NOMO-1 (cell line): ENCODE measurements around the gene TTC3.
"Not testable (repeated sequence)": the region's sequence is repeated elsewhere in the genome, so short reads cannot be mapped to it uniquely, and the experiment has no call there.

Source experiments
- DNase-seq, 2 experiments: peaks; one replicate each; lab custom pipeline; 2025; ENCODE audit not compliant: unreplicated experiment in 2 of 2; lab: John Stamatoyannopoulos, UW

Gene TTC3

DNA sequence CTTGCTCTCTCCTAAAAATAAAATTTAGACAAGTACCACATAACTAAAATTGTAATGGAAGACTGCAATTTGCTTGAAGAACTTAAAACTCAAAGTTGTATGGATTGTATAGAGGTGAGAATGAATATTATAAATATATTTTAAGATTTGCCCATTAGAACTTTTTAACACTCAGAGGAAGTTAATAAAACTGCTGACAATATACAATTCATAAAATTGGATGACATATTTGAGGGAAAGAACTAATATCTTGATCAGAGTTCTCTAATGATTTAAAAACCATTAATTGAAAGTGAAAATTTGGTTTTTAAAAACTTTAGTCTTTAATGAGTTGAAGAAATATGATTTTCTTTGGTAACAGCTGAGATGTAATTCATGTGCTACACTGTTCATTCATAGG, 20.9 kb downstream of the TTC3 start:
- DNase-seq: no peak

DNA sequence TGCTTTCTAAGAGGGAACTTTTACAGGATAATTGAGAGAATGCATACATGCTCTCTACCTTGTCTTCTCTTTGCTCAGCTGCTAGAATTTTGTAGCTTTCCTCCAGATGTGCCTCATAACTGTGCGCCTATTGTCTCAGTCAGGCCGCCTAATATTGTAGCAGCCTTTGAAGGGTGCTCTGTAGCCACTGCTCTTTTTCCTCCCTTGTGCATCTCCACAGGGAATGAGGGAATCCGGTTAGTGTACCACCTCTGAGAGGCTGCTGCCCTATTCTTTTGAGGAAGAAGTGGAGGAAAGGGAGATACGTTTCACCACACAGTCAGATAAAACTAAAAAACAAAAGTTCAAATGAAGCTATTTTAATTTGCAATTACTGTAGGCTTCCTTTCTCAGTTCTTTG, 22.8 kb downstream of the TTC3 start:
- DNase-seq: no peak

DNA sequence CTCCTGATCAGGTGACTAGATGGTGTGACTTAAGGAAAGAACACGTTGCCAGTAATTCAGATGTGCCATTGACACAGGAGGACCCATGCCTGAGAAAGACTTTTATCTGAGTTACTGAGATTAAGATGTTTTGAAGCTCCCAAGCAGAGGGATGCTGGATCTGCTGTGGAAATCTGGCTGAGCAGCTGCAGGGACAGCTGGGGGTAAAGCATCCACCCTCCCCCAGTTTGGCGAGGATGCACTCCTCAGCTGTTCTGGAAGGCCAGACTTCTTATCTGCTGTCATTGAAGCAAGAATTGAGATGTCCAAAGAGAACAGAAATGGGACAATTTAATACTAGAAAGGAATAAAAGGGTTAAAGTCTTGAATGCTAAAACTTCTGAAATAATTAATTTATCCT, 25.7 kb downstream of the TTC3 start:
- DNase-seq: no peak

DNA sequence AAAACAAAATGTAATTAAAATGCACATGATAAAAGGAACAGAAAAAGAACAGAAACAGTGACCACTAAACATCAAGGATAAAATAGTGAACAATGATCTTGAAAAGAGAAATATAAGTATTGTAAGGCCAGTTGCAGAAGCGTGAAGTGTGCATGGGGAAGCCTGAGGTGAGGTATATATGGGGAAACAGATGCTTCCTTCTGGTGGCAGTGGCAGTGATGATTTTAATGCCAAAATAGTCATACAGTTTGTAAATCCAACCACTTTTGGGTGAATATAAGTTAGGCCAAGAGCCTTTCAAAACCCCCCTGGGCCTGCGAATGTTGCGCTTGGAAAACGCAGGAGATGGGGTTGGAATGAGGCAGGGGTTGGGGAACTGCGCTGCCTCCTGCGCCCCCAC, 27.3 kb downstream of the TTC3 start:
- no peak for DNase-seq

DNA sequence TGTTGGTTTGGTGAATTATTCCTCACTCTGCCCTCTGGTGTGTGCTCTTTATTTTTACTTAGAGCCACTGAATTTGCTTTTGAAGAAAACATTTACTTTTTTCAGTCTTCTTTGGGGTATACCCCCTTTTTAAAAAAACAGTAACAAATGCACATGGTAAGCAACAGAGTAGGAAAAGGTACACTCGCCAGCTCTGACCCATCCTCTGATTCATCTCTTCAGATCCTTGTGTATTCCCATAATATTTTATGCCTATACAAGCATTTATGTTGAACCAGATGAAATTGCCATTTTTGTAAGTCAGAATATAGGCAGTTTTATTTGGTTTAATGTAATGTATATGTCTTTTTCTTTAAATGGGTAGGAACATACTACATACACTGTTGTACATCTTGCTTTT, 28.3 kb downstream of the TTC3 start:
- DNase-seq: no peak

DNA sequence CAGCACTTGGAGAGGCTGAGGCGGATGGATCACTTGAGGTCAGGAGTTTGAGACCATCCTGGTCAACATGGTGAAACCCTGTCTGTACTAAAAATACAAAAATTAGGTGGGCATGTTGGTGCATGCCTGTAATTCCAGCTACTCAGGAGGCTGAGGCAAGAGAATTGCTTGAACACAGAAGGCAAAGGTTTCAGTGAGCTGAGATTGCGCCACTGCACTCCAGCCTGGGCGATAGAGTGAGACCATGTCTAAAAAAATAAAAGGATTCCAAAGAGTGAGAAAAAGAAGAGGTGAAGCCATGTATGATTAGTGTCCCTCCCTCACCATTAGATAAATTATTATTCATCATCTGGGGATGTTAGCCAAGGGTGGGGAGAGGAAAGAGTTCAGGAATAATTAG, 29.7 kb downstream of the TTC3 start:
- not testable (repeated sequence) for DNase-seq

DNA sequence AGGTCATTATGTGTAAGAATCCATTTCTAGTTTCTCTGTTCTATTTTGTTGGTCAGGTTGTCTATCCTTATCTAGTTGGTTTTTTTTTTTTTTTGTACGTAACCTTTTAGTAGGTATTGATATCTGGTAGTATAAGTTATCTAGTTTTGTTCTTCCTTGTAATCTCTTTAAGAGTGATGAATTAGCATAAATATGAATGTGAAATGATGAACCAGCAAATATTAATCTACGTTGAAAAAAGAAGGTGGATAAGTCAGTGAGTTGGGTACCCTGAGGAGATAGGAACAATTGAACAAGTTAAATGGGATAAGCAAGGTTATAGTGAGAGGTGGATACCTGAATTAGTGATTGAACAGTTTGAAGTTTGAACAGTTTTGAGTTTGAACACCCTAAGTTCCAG, 33.9 kb downstream of the TTC3 start:
- DNase-seq: no peak

DNA sequence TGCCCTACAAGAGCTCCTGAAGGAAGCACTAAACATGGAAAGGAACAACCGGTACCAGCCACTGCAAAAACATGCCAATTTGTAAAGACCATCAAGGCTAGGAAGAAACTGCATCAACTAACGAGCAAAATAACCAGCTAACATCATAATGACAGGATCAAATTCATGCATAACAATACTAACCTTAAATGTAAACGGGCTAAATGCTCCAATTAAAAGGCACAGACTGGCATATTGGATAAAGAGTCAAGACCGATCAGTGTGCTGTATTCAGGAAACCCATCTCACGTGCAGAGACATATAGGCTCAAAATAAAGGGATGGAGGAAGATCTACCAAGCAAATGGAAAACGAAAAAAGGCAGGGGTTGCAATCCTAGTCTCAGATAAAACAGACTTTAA, 38.0 kb downstream of the TTC3 start:
- DNase-seq: not testable (repeated sequence)

DNA sequence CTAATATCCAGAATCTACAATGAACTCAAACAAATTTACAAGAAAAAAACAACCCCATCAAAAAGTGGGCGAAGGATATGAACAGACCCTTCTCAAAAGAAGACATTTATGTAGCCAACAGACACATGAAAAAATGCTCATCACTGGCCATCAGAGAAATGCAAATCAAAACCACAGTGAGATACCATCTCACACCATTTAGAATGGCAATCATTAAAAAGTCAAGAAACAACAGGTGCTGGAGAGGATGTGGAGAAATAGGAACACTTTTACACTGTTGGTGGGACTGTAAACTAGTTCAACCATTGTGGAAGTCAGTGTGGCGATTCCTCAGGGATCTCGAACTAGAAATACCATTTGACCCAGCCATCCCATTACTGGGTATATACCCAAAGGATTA, 41.2 kb downstream of the TTC3 start:
- DNase-seq: not testable (repeated sequence)

DNA sequence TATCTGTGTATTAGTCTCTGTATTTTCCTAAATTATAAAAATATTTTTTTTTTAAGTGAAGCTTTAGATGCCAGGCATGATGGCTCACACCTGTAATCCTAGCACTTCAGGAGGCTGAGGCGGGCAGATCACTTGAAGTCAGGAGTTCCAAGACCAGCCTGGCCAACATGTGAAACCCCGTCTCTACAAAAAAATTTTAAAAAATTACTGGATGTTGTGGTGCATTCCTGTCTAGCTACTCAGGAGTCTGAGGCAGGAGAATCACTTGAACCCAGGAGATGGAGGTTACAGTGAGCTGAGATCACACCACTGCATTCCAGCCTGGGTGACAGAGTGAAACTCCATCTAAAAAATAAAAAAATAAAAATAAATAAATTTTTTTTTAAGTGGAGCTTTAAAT, 43.4 kb downstream of the TTC3 start:
- not testable (repeated sequence) for DNase-seq

DNA sequence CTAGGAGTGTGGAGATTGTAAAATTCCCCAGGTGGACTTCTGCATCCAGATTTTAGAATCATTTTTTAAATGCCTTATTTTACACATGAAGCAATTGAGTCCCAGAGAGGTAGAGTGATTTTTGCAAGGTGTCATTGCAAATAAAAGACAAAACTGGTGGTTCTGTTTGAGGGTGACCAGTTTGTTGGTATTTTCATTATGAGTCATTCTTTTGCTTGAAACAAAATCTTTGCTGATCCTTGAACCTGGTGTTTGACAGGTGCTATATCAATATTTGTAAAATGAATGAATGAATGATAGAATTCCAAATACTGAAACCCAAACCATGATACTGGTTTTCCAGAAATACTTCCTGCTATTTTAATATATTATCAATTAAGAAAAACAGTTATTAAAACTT, 44.1 kb downstream of the TTC3 start:
- DNase-seq: no peak

DNA sequence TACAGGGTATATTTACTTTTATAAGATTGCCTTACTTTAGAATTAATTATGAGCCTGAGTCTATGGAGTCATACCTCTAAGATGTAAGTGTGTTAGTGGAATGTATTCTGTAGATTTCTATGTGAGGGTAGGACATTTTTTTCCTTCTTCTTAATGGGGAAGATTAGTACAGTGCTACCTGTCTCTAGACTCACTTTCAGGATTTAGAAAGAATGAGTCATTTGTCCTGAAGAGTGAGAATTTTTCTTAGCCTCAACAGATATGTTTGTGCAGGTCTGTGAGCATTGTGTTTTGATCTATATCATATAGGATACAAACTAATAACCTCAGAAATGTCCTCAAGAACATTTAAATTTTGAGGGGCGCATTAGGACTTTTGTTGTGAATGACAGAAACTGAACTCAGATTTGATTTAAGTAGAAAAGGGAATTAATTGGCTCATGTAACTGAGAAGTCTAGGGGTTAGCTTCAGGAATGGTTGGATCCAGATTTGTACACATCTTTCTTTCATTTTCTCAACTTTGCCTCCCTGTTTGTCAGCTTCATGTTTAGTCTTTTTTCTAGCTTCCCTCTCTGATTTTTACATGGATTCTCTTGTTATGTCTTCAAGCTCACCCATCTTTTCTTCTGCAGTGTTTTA, 45.3 kb downstream of the TTC3 start:
- no peak for DNase-seq

DNA sequence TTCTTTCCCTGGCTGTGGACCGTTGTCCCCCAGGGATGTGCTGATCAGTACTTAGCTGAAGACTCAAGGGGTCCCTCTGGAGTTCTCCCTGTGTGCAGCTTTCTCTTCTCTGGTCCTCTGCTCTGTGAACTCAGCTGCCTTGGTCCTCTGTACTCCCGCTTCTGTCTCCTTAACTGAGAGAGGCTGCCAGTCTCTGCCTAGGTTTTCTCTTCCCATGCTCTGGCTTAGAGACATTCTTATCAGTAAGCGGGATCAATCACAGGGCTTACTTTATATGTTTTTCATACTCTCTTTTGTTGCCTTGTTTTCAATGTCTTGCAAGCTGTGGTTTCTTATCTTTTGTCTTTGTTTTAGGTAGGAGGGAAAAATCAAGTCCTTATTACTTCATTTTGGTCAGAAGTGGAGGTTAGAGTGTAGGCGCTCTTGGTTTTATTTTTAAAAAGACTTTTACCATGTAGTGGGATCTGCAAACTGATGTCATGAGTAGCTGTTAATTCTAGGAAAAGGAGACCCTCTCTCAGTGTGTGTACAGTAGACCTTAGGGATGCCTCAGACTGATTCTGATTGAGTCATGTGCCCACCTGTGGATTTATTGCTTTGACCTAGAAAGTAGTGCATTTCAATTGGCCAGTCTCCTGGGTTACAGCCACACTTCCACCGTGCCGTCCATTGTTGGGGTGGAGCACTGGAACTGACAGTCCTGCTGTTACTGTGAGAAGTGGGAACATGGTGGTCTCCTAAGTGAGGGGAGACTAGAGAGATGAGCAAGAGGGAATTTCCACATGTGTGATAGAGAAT, 46.6 kb downstream of the TTC3 start:
- DNase-seq: no peak

DNA sequence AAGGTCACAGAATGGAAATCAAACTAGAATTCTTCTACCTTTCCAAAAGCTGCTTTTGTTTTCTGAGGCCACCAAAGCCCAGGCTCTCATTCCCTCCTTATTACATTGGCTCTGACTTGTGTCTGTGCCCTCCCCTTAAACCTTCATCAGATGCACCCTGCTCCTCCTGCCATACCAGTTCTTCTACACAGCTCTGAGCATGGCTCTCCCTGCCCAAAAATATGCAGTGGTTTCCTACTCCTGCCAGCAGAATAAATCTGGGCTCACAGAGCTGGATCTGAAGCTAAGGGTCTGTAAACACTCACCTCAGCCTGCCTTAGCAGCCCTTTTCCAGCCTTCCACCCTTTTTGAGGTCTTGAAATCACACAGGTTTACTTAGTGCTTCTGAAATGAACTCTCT, 55.0 kb downstream of the TTC3 start:
- DNase-seq: no peak

DNA sequence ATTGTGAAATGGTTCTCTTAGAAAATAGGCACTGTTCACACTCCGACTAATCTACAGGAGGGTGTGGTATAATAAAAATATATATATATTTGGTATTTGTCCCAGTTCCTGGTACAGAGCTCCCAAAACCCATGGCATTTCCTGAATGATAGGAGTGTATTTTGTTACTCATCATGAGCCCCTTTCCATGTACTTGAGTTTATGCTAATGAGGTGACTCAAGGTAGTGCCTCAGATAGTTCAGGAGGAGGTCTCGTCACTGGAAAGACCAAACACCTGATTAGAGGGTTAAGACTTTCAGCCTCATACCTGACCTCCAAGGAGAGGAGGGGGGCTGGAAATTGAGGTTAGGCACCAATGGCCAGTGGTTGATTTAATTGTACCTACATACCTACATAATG, 57.9 kb downstream of the TTC3 start:
- no peak for DNase-seq

DNA sequence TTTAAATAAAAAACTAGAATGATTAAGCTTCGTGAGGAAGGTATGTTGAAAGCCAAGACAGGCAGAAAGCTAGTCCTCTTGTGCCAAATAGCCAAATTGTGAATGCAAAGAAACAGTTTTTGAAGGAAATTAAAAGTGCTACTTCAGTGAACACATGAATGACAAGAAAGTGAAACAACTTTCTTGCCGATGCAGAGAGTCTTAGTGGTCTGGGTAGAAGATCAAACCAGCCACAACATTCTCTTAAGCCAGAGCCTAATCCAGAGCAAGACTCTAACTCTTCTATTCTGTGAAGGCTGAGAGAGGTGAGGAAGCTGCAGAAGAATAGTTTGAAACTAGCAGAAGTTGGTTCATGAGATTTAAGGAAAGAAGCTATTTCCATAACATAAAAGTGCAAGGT, 63.2 kb downstream of the TTC3 start:
- no peak for DNase-seq

DNA sequence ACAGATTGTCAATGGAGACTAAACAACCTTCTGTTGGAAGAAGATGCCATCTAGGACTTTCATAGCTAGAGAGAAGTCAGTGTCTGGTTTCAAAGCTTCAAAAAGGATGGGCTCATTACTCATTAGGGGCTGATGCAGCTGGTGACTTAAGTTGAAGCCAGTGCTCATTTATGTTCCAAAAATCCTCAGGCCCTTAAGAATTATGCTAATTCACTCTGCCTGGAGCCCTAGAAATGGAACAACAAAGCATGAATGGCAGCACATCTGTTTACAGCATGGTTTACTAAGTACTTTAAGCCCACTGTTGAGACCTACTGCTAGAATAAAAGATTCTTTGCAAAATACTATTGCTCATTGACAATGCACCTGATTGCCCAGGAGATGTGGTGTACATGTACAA, 63.7 kb downstream of the TTC3 start:
- DNase-seq: no peak

DNA sequence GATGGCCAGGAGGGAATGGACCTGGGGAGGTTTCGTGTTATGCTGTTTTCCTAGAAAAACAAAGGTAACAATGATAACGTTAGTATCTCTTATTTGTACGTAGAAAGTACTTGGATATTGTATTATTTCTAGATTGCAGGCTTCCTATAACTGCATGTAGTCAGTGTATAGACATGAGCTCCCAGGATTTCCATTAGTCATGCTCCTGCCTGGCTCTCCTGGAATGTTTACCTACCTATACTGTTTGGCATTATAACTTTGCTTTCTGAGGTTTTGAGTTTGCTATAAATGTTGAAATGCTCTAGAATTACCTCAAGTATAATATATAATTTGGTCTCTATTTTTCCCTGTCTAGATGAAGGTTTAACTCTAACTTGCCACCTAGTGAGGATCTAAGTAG, 66.1 kb downstream of the TTC3 start:
- DNase-seq: no peak

DNA sequence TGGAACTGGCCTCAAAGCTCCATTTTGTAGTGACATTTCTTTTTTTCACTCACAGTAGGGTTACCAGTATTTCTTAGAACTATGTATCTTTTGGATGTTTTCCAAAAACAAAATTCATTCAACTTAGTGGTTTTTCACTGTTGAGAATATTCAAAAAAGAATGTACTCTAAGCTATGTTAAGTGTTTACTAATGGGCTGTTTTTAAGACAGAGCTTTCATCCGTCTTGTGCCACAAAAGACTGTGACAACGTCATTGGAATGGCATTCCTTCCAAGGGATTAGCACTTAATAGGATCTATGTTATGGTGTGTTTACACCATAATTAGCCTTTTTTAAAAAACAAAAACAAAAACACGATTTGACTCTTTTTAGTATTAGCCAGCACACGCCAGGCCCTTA, 66.8 kb downstream of the TTC3 start:
- no peak for DNase-seq

DNA sequence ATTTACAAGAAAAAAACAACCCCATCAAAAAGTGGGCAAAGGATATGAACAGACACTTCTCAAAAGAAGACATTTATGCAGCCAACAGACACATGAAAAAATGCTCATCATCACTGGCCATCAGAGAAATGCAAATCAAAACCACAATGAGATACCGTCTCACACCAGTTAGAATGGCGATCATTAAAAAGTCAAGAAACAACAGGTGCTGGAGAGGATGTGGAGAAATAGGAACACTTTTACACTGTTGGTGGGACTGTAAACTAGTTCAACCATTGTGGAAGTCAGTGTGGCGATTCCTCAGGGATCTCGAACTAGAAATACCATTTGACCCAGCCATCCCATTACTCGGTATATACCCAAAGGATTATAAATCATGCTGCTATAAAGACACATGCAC, 70.3 kb downstream of the TTC3 start:
- DNase-seq: not testable (repeated sequence)

DNA sequence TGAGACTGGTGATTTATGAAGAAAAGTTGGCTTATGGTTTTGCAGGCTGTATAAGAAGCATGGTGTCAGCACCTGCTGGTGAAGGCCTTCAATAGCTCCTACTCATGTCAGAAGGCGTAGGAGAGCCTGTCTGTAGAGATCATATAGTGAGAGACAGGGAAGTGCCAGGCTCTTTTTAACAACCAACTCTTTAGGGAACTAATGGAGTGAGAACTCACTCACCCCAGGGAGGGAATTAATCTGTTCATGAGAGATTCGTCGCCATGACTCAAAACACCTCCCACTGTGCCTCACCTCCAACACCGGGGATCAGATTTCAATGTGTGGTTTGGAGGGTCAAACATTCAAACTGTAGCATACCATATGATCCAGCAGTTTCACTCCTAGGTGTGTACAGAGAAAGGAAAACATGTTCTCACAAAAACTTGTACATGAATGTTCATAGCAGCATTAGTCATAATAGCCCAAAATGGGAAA, 72.6 kb downstream of the TTC3 start:
- DNase-seq: no peak
